Astrocyte (in vitro differentiated cells and primary cell): ENCODE results near the gene AP3S2.

Experiments used
- CTCF ChIP-seq: IDR thresholded peaks from 2 replicates; pipeline ENCODE4 v1.5.1; 2011; ENCODE audit warnings: low read depth, mild to moderate bottlenecking, inconsistent platforms, low read length, moderate library complexity; ENCODE audit not compliant: insufficient read depth
- EZH2 ChIP-seq: IDR thresholded peaks from 2 replicates; pipeline ENCODE4 v1.6.1; 2012; ENCODE audit warnings: mild to moderate bottlenecking, low read length, inconsistent platforms; ENCODE audit not compliant: insufficient read depth

- TF ChIP-seq CTCF (no peak), EZH2 (no peak)
Observed at GRCh38 chr15:89936786-89937265, 43.0 kb upstream of the AP3S2 start.
